Stomach (tissue), 4 donors: Measurements from ENCODE around the gene RENBP.

Source experiments
- EP300 ChIP-seq: sonication (generic); formaldehyde crosslinking; IDR thresholded peaks from one replicate; pipeline ENCODE4 v1.6.1; 2017; ENCODE audit warnings: antibody characterized with exemption
- POLR2A ChIP-seq, 4 donors: fragments of 450-650 bp; IDR thresholded peaks; one replicate each; pipeline ENCODE4 v1.6.1; 2016; ENCODE audit warnings: antibody characterized with exemption in 4 of 4, control low read depth in 2 of 4, mild to moderate bottlenecking in 1 of 4, moderate library complexity in 1 of 4
- POLR2AphosphoS5 ChIP-seq, 3 donors: sonication (generic); formaldehyde crosslinking; IDR thresholded peaks; one replicate each; pipeline ENCODE4 v1.6.1; 2016; ENCODE audit warnings: antibody characterized with exemption in 3 of 3
- TF ChIP-seq, protein P1 (sequence below), 7 experiments: fragments of 450-650 bp in 4 of 7; fragments of 200-600 bp in 3 of 7; sonication (generic) in 3 of 7; IDR thresholded peaks; one replicate each; pipeline ENCODE4 v1.5.1; 2016 to 2019; ENCODE audit warnings: antibody characterized with exemption in 7 of 7, control low read depth in 2 of 7, mild to moderate bottlenecking in 1 of 7

DNA sequence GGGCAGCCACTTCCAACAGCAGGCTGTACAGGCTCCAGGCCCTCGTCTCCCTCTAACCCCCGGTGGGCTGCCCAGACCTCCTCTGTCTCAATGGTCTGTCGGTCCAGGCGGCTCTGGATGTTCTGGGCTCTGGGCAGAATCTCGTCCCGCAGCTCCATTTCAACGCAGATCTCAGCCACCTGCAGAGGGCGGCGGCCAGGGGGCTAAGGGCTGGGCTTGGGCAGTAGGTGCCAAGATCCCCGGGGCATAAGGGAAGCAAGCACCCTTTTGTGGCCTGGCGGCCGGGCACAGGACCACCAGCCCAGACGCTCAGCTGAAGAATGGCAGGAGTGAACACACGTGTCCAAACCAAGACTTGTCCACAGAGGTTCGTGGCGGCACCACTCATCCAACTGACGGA is 30.7 kb downstream of the RENBP start:
- TF ChIP-seq, protein P1, sequence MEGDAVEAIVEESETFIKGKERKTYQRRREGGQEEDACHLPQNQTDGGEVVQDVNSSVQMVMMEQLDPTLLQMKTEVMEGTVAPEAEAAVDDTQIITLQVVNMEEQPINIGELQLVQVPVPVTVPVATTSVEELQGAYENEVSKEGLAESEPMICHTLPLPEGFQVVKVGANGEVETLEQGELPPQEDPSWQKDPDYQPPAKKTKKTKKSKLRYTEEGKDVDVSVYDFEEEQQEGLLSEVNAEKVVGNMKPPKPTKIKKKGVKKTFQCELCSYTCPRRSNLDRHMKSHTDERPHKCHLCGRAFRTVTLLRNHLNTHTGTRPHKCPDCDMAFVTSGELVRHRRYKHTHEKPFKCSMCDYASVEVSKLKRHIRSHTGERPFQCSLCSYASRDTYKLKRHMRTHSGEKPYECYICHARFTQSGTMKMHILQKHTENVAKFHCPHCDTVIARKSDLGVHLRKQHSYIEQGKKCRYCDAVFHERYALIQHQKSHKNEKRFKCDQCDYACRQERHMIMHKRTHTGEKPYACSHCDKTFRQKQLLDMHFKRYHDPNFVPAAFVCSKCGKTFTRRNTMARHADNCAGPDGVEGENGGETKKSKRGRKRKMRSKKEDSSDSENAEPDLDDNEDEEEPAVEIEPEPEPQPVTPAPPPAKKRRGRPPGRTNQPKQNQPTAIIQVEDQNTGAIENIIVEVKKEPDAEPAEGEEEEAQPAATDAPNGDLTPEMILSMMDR (IDR thresholded peaks at IDR 0.05) = no peak
- TF ChIP-seq POLR2A (IDR thresholded peaks at IDR 0.05) = no peak
- TF ChIP-seq POLR2AphosphoS5 (IDR thresholded peaks at IDR 0.05) = no peak
- no peak for TF ChIP-seq EP300
